CD4-positive, alpha-beta T cell treated with Interleukin-15 for 1 hour (primary cell): ENCODE data around the gene STXBP6.

Experiments
- DNase-seq: peaks from one replicate; pipeline ENCODE4 v3.0.0-alpha.2; 2020

The STXBP6 gene

GRCh38 chr14:25049568-25050268, at the start of gene STXBP6:
Gene STXBP6, minus strand, starts transcription at chr14:25050147. Its CDS starts 75,329 bp downstream, at chr14:24974818.
- DNase-seq, result no peak

GRCh38 chr14:25097120-25097519, 47.2 kb upstream of the STXBP6 start:
- no peak for DNase-seq

GRCh38 chr14:25095736-25096437, 45.9 kb upstream of the STXBP6 start:
- DNase-seq, result no peak

GRCh38 chr14:25094171-25094907, 44.4 kb upstream of the STXBP6 start:
- DNase-seq, result no peak

- no peak for DNase-seq
These were observed 42.4 kb upstream of the STXBP6 start for GRCh38 chr14:25092258-25092740.

- no peak for DNase-seq
These were observed 40.9 kb upstream of the STXBP6 start for GRCh38 chr14:25090716-25091454.

- DNase-seq, result no peak
These were observed 40.3 kb upstream of the STXBP6 start for GRCh38 chr14:25090256-25090655.

- no peak for DNase-seq
These were observed 39.5 kb upstream of the STXBP6 start for GRCh38 chr14:25089496-25089895.

GRCh38 chr14:25086821-25087396, 37.0 kb upstream of the STXBP6 start:
- DNase-seq, result no peak

- DNase-seq, result no peak
These were observed 36.1 kb upstream of the STXBP6 start for GRCh38 chr14:25086081-25086480.

GRCh38 chr14:25080682-25081081, 30.7 kb upstream of the STXBP6 start:
- no peak for DNase-seq

GRCh38 chr14:25079311-25079710, 29.4 kb upstream of the STXBP6 start:
- no peak for DNase-seq

GRCh38 chr14:25074099-25074685, 24.2 kb upstream of the STXBP6 start:
- DNase-seq, result no peak

- DNase-seq, result no peak
These were observed 19.9 kb upstream of the STXBP6 start for GRCh38 chr14:25069879-25070278.

GRCh38 chr14:25067600-25067999, 17.7 kb upstream of the STXBP6 start:
- DNase-seq, result no peak

- DNase-seq, result no peak
These were observed 12.0 kb upstream of the STXBP6 start for GRCh38 chr14:25062022-25062321.

GRCh38 chr14:25056688-25057078, 6.7 kb upstream of the STXBP6 start:
- DNase-seq, result no peak

GRCh38 chr14:25055992-25056687, 6.2 kb upstream of the STXBP6 start:
- DNase-seq, result no peak

- DNase-seq, result no peak
These were observed 5.1 kb upstream of the STXBP6 start for GRCh38 chr14:25055005-25055404.

GRCh38 chr14:25053585-25053984, 3.6 kb upstream of the STXBP6 start:
- DNase-seq, result no peak

GRCh38 chr14:25052921-25053320, 3.0 kb upstream of the STXBP6 start:
- no peak for DNase-seq

- DNase-seq, result no peak
These were observed 2.4 kb upstream of the STXBP6 start for GRCh38 chr14:25052385-25052784.
